H1 (cell line): Measurements from ENCODE around the gene TMEM185B. TPM values are rescaled to one million over a fixed set of nuclear protein-coding genes. Genes with fewer than 3 reads are reported as not detected.

Experiments used
- CTCF ChIA-PET: fragments of 300-600 bp; sonication (Branson Sonifier 250); formaldehyde crosslinking; loops from one replicate; lab custom pipeline; 2021; ENCODE audit not compliant: partially characterized antibody; lab: Charles Lee
- POLR2A ChIA-PET: fragments of 300-600 bp; sonication (Branson Sonifier 250); formaldehyde crosslinking; loops from one replicate; lab custom pipeline; 2021; ENCODE audit warnings: inconsistent platforms; ENCODE audit not compliant: partially characterized antibody; lab: Charles Lee
- DNase-seq, 2 experiments: peaks; one replicate each; pipeline versions ENCODE4 v3.0.0 to v3.0.0-alpha.2; 2010 to 2022; ENCODE audit warnings: low spot score in 2 of 2, low read depth in 1 of 2, mixed read lengths in 1 of 2
- FAIRE-seq: peaks from 2 replicates; lab custom pipeline; 2011; peaks lifted over from hg19 to GRCh38; lab: Jason Lieb, UNC
- H2AFZ ChIP-seq: 2 replicates; pipeline ENCODE4 v1.8.1; 2012; ENCODE audit warnings: low read length, inconsistent platforms
- H2AK5ac ChIP-seq: 2 replicates; pipeline ENCODE4 v1.6.1; 2013; ENCODE audit warnings: low read depth, low read length
- H2BK120ac ChIP-seq: replicated peaks from 2 replicates; pipeline ENCODE3; 2013; ENCODE audit warnings: low read depth, low read length, inconsistent platforms
- H2BK12ac ChIP-seq: 2 replicates; pipeline ENCODE4 v1.6.1; 2013; ENCODE audit warnings: low read depth, low read length
- H2BK15ac ChIP-seq: 2 replicates; pipeline ENCODE4 v1.6.1; 2013; ENCODE audit warnings: low read length
- H2BK20ac ChIP-seq: 2 replicates; pipeline ENCODE4 v1.6.1; 2013; ENCODE audit warnings: low read length
- H2BK5ac ChIP-seq: 2 replicates; pipeline ENCODE4 v1.6.1; 2013; ENCODE audit warnings: low read depth, low read length
- H3K14ac ChIP-seq: 2 replicates; pipeline ENCODE4 v1.6.1; 2013; ENCODE audit warnings: inconsistent platforms; ENCODE audit not compliant: insufficient read length
- H3K18ac ChIP-seq: 2 replicates; pipeline ENCODE4 v1.6.1; 2013; ENCODE audit warnings: low read length; ENCODE audit errors: extremely low read depth
- H3K23ac ChIP-seq: 2 replicates; pipeline ENCODE4 v1.6.1; 2013; ENCODE audit warnings: inconsistent platforms; ENCODE audit not compliant: insufficient read length
- H3K23me2 ChIP-seq: 2 replicates; pipeline ENCODE4 v1.6.1; 2013; ENCODE audit warnings: low read depth, low read length
- H3K27ac ChIP-seq: 2 replicates; pipeline ENCODE4 v1.6.1; 2011; ENCODE audit warnings: low read depth, low read length, inconsistent platforms
- H3K27me3 ChIP-seq, 4 experiments: replicated peaks in 1 of 4; 1 replicate in 1 of 4; 2 replicates in 3 of 4; pipeline versions ENCODE4 v1.6.1 to v1.8.1; 2011 to 2013; ENCODE audit warnings: low read length in 3 of 4, mild to moderate bottlenecking in 3 of 4, inconsistent platforms in 2 of 4, mixed read lengths in 2 of 4, moderate library complexity in 1 of 4; ENCODE audit not compliant: control insufficient read depth in 3 of 4, insufficient read depth in 3 of 4; ENCODE audit errors: extremely low read depth in 1 of 4
- H3K36me3 ChIP-seq, 4 experiments: 2 replicates each; pipeline versions ENCODE4 v1.6.1 to v1.8.1; 2011 to 2013; ENCODE audit warnings: mild to moderate bottlenecking in 4 of 4, low read length in 3 of 4, moderate library complexity in 2 of 4, control low read depth in 1 of 4, inconsistent platforms in 1 of 4; ENCODE audit not compliant: insufficient read depth in 4 of 4, control insufficient read depth in 2 of 4
- H3K4ac ChIP-seq: replicated peaks from 2 replicates; pipeline ENCODE3; 2013; ENCODE audit warnings: low read length, low read depth, mixed read lengths, inconsistent platforms; ENCODE audit not compliant: insufficient read length
- H3K4me1 ChIP-seq, 4 experiments: replicated peaks in 1 of 4; 1 replicate in 1 of 4; 2 replicates in 3 of 4; pipeline versions ENCODE4 v1.6.1 to v1.8.1; 2011 to 2013; ENCODE audit warnings: low read length in 3 of 4, inconsistent platforms in 2 of 4, mixed read lengths in 1 of 4; ENCODE audit not compliant: insufficient read depth in 4 of 4, control insufficient read depth in 3 of 4
- H3K4me2 ChIP-seq, 2 experiments: 2 replicates each; pipeline versions ENCODE4 v1.6.1 to v1.8.1; 2011 to 2013; ENCODE audit warnings: low read depth in 2 of 2, low read length in 2 of 2, control low read depth in 1 of 2, inconsistent platforms in 1 of 2, mild to moderate bottlenecking in 1 of 2; ENCODE audit not compliant: insufficient read depth in 1 of 2
- H3K4me3 ChIP-seq, 4 experiments: fragments of 200-600, 300-600 bp in 1 of 4; sonication (generic), shearing (Covaris generic), sonication (Bioruptor Twin) in 1 of 4; 2 replicates each; pipeline versions ENCODE4 v1.5.1 to v1.8.1; 2011 to 2016; ENCODE audit warnings: low read length in 4 of 4, low read depth in 3 of 4, control low read depth in 2 of 4, inconsistent platforms in 2 of 4, mild to moderate bottlenecking in 2 of 4, mixed read lengths in 1 of 4, moderate library complexity in 1 of 4; ENCODE audit not compliant: insufficient read depth in 2 of 4; ENCODE audit errors: extremely low read depth in 1 of 4
- H3K56ac ChIP-seq: replicated peaks from 2 replicates; pipeline ENCODE3; 2013; ENCODE audit warnings: low read depth, mild to moderate bottlenecking, mixed read lengths, low read length, inconsistent platforms; ENCODE audit not compliant: insufficient read length
- H3K79me1 ChIP-seq: 2 replicates; pipeline ENCODE4 v1.6.1; 2013; ENCODE audit warnings: low read depth, low read length, control low read depth
- H3K79me2 ChIP-seq, 2 experiments: 2 replicates each; pipeline versions ENCODE4 v1.6.1 to v1.8.1; 2012 to 2013; ENCODE audit warnings: low read length in 2 of 2, mild to moderate bottlenecking in 2 of 2, inconsistent platforms in 1 of 2; ENCODE audit not compliant: insufficient read depth in 2 of 2, control insufficient read depth in 1 of 2
- H3K9ac ChIP-seq, 4 experiments: replicated peaks in 1 of 4; 1 replicate in 1 of 4; 2 replicates in 3 of 4; pipeline versions ENCODE4 v1.6.1 to v1.8.1; 2011 to 2013; ENCODE audit warnings: low read depth in 3 of 4, low read length in 3 of 4, control low read depth in 2 of 4, mild to moderate bottlenecking in 2 of 4, moderate library complexity in 2 of 4, inconsistent platforms in 1 of 4; ENCODE audit errors: extremely low read depth in 1 of 4
- H3K9me3 ChIP-seq, 2 experiments: 2 replicates each; pipeline versions ENCODE4 v1.6.1 to v1.8.1; 2012 to 2013; ENCODE audit warnings: mild to moderate bottlenecking in 2 of 2, moderate library complexity in 2 of 2, control low read depth in 1 of 2, inconsistent platforms in 1 of 2, low read depth in 1 of 2, low read length in 1 of 2, mixed read lengths in 1 of 2; ENCODE audit not compliant: insufficient read depth in 2 of 2
- H4K20me1 ChIP-seq, 2 experiments: replicated peaks in 1 of 2; 2 replicates each; pipeline versions ENCODE3 to v1.8.1; 2011 to 2013; ENCODE audit warnings: inconsistent platforms in 2 of 2, low read length in 2 of 2, mild to moderate bottlenecking in 1 of 2; ENCODE audit not compliant: insufficient read depth in 2 of 2, control insufficient read depth in 1 of 2
- H4K5ac ChIP-seq: 2 replicates; pipeline ENCODE4 v1.6.1; 2013; ENCODE audit warnings: low read length, low read depth, mixed read lengths, inconsistent platforms; ENCODE audit not compliant: insufficient read length
- H4K8ac ChIP-seq: 2 replicates; pipeline ENCODE4 v1.8.0; 2013; ENCODE audit warnings: mild to moderate bottlenecking, moderate library complexity, low read length, inconsistent platforms; ENCODE audit not compliant: insufficient read depth; ENCODE audit errors: extremely low read depth
- H4K91ac ChIP-seq: replicated peaks from 2 replicates; pipeline ENCODE3; 2013; ENCODE audit warnings: low read length, mixed read lengths, inconsistent platforms; ENCODE audit not compliant: insufficient read length
- CEBPB ChIP-seq: IDR thresholded peaks from 2 replicates; pipeline ENCODE4 v1.6.1; 2012; ENCODE audit warnings: low read depth, low read length
- CTBP2 ChIP-seq: IDR thresholded peaks from 2 replicates; pipeline ENCODE4 v1.7.0; 2011; ENCODE audit warnings: borderline replicate concordance, mild to moderate bottlenecking, moderate library complexity, mixed read lengths, low read length; ENCODE audit not compliant: insufficient read depth, insufficient read length
- CTCF ChIP-seq, 3 experiments: IDR thresholded peaks; 1 replicate in 2 of 3; 2 replicates in 1 of 3; pipeline versions ENCODE4 v1.5.1 to v1.6.1; 2011; ENCODE audit warnings: low read length in 3 of 3, mild to moderate bottlenecking in 3 of 3, inconsistent platforms in 2 of 3, low read depth in 1 of 3, moderate library complexity in 1 of 3; ENCODE audit not compliant: insufficient read depth in 1 of 3; ENCODE audit errors: control extremely low read depth in 1 of 3
- EP300 ChIP-seq, 2 experiments: IDR thresholded peaks; 1 replicate in 1 of 2; 2 replicates in 1 of 2; pipeline ENCODE4 v1.6.1; 2011 to 2012; ENCODE audit warnings: low read depth in 2 of 2, low read length in 2 of 2, mild to moderate bottlenecking in 2 of 2, borderline replicate concordance in 1 of 2, inconsistent platforms in 1 of 2, moderate library complexity in 1 of 2
- MAX ChIP-seq: IDR thresholded peaks from 2 replicates; pipeline ENCODE4 v1.6.1; 2012; ENCODE audit warnings: inconsistent platforms
- RXRA ChIP-seq: IDR thresholded peaks from 2 replicates; pipeline ENCODE4 v1.6.1; 2011; ENCODE audit warnings: low read depth, mild to moderate bottlenecking, low read length, moderate library complexity; ENCODE audit not compliant: insufficient read depth
- USF2 ChIP-seq: IDR thresholded peaks from 2 replicates; pipeline ENCODE4 v1.6.1; 2011; ENCODE audit warnings: low read length, improper control_type of control experiment
- YY1 ChIP-seq: IDR thresholded peaks from 2 replicates; pipeline ENCODE4 v1.6.1; 2011; ENCODE audit warnings: low read depth, mild to moderate bottlenecking, low read length
- WGBS, 2 experiments: shearing (Covaris generic) in 1 of 2; methylation state at CpG; one replicate each; pipeline versions ENCODE4 v1.1.6 to v1.1.7; 2013 to 2015; ENCODE audit warnings: low lambda C conversion rate in 2 of 2, mixed read lengths in 2 of 2, inconsistent platforms in 1 of 2, low coverage in 1 of 2, missing lambda C conversion rate in 1 of 2; ENCODE audit not compliant: insufficient replicate concordance in 2 of 2, insufficient coverage in 1 of 2, insufficient read length in 1 of 2; ENCODE audit errors: extremely low coverage in 1 of 2, missing lambda C conversion rate in 1 of 2; 5-methylcytosine and 5-hydroxymethylcytosine counted together
- polyA plus RNA-seq, 7 experiments: library from polyadenylated mRNA; depleted of rRNA in 3 of 7; stranded (reverse) in 5 of 7; unstranded in 2 of 7; fragments of >200 nt in 5 of 7; fragments of 200-250 nt in 2 of 7; gene quantifications; 1 replicate in 5 of 7; 2 replicates in 1 of 7; 4 replicates in 1 of 7; pipeline versions ENCODE4 v1.2.1 to v1.2.3, GENCODE V29; 2011 to 2013; ENCODE audit warnings: missing spikeins in 2 of 7, mixed read lengths in 2 of 7
- total RNA-seq: library from RNA; stranded (reverse); fragmentation: NEBNext Ultra II Directional; extraction: Animal tissue kit (Norgen Biotek cat#: 25700); gene quantifications from 2 replicates; pipeline ENCODE4 v1.2.1, GENCODE V29; 2021

TMEM185B gene
- total and polyA plus RNA-seq, 2 of the 8 experiments (the other 6 are each of a cell fraction or from before 2014, with no cell fraction given), result 13.5 to 14.0 TPM

- Histone ChIP-seq H3K18ac (no peak overlapping the region; the same call in 1 of the 2 replicates), H2BK120ac (no peak overlapping the region), H3K4ac (no peak overlapping the region), H2AK5ac (no peak overlapping the region), H3K79me1 (no peaks in the 10 kb centered on the region), H4K20me1 (peaks cover 0 to 2% of the 10 kb centered on the region in 2 experiments), H3K27ac (no peak overlapping the region), H3K4me2 (no peak overlapping the region), H2BK15ac (no peak overlapping the region), H3K56ac (no peak overlapping the region), H4K5ac (no peak overlapping the region), H4K8ac (no peak overlapping the region), H3K14ac (no peak overlapping the region), H3K4me3 (no peak overlapping the region), H3K79me2 (no peaks in the 10 kb centered on the region), H2BK20ac (no peak overlapping the region), H2BK12ac (0 out of 2 replicates have a peak overlapping the region, but pooled peaks have one; percentile 50), H4K91ac (no peak overlapping the region), H3K4me1 (no peaks in the 10 kb centered on the region), H3K9ac (no peak overlapping the region), H3K23ac (no peak overlapping the region), H3K23me2 (no peaks in the 10 kb centered on the region), H2BK5ac (no peak overlapping the region), H3K36me3 (no peaks in the 10 kb centered on the region), H3K27me3 (no peaks in the 10 kb centered on the region; a peak in 1 of 7 replicates), H3K9me3 (no peaks in the 10 kb centered on the region), H2AFZ (no peak overlapping the region)
- WGBS, 2 experiments, result 83% methylated on average over 10 of the region's 10 CpGs; no CpG with 5 or more reads in 1 of the 2 experiments
- DNase-seq (no peak), FAIRE-seq (no peak)
- ChIA-PET POLR2A (interaction anchor here (1.4 kb wide), 1 partner anchor 87 kb away, joined by 3 read pairs; no protein-coding TSS in a partner anchor), CTCF (interaction anchor here (1.0 to 4.3 kb wide), 3 partner anchors 34 to 73 kb away, joined by 3 to 10 read pairs (median 6); no protein-coding TSS in a partner anchor)
- TF ChIP-seq YY1, result no peak
- no peak for TF ChIP-seq RXRA
- TF ChIP-seq CTCF (IDR thresholded peaks at IDR 0.05; ENCODE audit: control extremely low read depth in 1 of 3, insufficient read depth in 1 of 3, low read depth in 1 of 3, low read length in 3 of 3), result no peak
- TF ChIP-seq MAX, result no peak
- TF ChIP-seq USF2, result no peak
- no peak for TF ChIP-seq CTBP2
- TF ChIP-seq EP300 (IDR thresholded peaks at IDR 0.05; ENCODE audit: borderline replicate concordance in 1 of 2, low read depth in 2 of 2, low read length in 2 of 2), result no peak
- no peak for TF ChIP-seq CEBPB
These were observed 12.9 kb downstream of the TMEM185B start for GRCh38 chr2:120210270-120210693.
